GM19035 (cell line): ENCODE measurements around the gene ZMAT3.

Experiments
- ATAC-seq: cut with Tn5 transposase; IDR thresholded peaks from one replicate; pipeline ENCODE4 v1.9.1; 2021; ENCODE audit not compliant: unreplicated experiment

Gene ZMAT3

DNA sequence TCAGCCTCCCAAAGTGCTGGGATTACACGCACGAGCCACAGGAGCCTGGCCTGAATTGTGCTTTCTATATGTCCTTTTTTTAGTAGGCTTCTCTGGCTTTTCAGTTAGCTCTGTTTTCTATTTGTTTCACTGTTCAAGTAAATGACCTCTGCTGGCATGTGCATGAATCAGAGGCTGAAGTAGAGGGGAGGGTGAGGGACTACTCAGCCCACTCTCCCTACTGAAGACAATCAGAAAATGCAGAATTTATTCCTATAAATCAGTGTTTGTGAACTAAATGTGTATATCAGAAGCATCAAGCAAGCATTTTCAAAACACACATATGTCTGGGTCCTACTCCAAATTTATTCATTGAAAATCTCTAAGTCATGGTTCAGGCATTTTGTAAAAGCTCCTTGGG, 45.0 kb downstream of the ZMAT3 start:
- no peak for ATAC-seq

DNA sequence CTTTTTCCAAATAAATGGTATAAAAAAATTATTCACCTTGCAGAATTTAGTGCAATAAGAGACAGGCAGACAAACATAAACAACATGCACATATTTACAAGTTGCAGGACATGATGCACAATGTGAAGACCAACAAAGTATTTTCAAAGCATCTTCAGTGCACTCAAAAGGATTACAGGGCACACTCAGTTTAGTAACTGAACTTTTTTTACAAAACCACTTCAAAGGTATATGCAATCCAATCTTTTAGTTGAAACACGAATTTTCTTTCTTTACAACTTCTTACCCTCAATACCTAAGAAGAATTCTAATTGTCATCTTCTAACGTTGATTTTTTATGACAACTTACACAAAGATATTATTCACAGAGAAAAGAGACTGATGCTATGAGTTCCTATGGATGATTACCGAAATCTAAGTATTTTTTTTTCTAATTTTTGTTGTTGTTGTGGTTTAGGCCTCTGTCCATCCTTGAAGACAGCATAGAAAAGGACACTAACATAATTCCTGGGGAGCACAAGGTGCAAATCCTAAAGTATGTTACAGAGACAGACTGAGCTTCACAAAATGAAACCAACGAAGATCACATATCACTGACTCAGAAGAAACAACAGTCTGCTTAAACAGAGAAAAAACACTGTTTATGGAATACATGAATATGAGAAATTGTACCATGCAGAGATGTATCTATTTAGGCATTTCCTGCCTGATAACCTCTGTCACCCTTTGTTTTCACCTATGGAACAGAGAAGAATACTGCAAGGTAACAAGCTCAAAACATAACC, 50.3 kb downstream of the ZMAT3 start:
- no peak for ATAC-seq

DNA sequence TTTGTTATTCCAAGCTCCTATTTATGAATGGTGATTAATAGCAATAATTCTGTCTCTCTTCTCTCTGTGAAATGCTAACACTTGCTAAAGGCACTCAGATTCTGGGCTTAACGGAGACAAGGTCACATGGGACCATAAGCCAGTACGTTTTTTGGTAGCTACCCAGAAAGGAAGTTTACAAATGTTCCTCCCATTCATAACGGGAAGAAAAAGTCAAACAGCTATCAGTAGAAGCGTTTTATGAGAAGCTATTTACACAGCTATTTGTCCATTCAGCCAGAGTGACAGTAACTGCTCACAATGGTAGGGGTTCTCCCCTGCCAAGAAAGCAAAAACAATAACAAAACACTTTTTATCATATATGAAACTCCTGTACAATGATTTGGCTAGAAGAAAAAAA, 51.5 kb downstream of the ZMAT3 start:
- no peak for ATAC-seq

DNA sequence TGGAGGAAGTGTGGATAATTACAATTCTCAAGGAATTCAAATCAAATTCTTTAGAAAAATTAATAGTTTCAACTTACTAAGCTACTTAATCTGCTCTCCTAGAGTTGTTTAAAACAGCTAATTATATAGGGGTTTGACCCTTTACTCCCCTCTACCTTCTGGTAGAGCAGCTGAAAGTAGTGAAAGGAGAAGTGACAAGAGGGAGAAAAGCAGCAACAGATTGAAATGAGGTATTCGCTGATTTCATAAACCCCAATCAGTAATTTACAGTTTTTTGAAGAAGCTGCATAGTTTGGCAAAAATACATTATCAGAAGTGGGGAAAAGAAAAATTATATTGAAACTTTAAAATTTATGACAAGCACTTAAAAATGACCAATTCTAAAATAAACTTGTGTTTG, 52.8 kb downstream of the ZMAT3 start:
- ATAC-seq = no peak

DNA sequence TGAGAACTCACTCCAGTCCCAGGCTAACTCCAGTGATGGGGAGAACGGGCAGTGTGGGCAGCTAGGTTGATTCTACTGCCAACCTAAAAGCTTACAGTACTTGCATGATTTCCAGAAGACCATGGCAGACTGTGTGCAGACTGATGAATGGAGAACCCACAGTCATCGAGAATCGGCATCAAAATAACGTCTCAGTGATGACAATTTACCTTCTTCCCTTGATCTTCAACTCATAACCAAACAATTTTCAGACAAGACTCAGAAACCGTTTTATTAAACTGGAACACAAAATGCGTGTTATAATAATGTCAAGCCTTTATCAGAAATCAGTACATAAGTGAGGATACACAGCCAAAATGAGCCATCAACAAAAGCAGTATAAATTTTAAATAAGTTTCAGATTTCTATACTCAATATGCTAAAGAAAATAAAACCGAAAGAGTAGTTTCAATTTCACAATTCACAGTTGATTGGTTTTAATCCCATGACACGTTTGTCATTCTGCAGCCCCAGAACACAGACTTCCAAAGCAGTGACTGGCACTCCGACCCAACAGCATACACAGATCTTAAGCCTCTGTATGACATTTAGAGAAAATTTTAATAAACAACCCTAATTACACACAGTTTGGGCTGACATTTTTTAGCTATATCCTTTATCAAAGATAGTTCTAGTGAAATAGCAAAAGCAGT, 54.5 kb downstream of the ZMAT3 start:
- peak; percentile 74 for ATAC-seq

DNA sequence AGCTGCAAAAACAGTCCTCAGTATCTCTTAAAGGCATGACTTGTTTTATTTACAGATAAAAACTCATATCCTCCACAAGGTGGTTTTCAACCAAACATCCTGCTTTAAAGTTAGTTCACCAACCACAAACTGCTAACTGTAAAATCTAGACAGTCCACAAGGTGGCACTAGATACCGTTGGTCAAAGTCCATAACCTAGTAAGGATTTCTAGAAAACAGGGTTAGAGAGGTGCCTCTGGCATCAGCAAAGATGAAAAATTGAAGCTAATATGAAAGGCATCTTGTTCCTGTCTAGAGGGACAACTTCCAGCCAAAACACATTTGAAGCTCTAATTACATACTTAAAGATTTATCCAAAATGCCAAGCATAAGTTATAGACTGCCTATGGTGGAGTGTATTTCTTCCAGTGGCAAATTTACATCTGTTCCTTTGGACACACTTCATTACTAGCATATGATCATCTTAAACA, 56.0 kb downstream of the ZMAT3 start:
- ATAC-seq = peak; percentile 61

DNA sequence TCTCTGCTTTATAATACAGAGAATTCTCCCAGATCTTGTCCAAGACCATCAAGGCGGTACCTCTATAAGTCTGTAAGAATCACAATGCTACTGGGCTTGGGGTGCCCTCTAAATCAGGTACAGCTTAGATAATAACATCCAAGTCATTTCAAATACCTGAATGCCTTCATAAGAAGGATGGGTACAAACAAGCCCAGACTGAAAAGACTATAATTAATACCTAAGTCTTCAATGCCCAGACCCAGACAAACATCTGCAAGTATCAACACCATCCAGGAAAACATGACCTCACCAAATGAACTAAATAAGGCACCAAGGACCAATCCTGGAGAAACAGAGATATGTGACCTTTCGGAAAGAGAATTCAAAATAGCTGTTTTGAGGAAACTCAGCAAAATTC, 65.9 kb downstream of the ZMAT3 start:
- ATAC-seq = no peak

DNA sequence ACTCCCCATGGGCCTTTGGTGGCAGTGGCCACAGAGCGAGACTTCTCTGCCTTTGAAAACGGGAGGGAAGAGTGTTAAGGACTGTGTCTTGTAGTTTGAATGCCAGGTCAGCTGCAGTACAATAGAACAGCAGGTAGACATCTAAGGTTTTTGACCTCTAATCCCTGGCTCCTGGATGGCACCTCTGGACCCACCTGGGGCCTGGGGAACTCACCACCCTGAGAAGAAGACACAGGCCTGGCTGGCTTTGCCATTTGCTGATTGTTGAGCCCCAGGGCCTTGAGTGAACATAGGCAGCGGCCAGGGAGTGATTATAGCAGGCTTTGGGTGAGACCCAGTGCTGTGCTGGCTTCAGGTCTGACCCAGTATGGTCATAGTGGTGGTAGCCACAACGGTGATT, 66.4 kb downstream of the ZMAT3 start:
- ATAC-seq = no peak

DNA sequence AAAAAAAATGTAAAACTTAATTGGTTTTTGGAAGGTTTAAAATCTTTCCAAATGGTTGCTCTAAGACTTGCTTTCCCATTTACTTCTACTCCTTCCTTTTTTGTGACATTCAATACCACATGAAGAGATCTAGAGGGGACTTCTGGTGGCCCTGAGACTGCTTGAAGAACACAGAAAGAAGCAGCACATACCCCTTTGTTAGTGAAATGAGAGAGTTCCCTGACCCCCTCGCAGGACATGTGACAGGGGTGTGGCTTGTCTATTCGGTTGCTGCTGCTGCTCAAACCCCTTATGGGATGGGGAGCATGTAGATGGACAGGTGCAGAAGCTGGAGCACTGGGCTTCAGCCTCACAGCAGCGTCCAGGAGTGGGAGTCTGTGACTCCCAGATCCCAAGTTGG, 71.0 kb downstream of the ZMAT3 start:
- ATAC-seq = no peak

DNA sequence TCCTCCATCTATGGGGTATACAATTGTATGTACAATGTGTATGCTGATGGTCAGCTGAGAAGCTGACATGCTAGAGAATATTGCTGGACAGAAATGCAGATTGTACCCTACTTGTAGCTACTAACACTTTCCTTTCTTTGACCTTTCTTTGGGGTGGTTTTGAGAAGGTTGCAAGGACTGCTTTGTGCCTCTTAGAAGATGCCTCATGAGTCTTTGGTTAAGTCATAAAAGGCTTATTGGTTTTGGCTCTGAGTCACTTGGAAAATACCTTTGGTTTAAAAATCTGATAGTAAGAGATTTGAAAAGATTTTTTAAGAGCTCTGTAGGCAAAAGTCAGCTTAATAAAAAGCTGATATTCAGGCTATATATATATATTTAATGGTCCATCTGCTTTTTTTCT, 71.5 kb downstream of the ZMAT3 start:
- peak; percentile 80 for ATAC-seq

DNA sequence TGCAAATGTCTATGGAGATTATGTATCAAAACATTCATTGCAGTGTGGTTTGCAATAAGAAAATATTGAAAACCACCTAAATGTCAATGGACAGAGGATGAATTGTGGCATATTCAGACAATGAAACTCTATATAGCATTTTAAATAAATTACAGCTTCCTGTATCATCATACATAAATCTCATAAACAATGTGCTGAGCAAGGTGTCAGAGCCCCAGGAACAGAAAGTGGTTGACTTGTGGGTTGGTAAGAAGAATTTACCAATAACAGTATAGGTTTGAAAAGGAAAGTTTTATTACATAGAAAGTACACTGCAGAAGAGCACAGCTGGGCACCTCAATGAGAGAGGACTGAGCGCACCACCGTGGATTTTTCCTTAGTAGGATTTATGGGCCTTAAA, 75.2 kb downstream of the ZMAT3 start:
- no peak for ATAC-seq

DNA sequence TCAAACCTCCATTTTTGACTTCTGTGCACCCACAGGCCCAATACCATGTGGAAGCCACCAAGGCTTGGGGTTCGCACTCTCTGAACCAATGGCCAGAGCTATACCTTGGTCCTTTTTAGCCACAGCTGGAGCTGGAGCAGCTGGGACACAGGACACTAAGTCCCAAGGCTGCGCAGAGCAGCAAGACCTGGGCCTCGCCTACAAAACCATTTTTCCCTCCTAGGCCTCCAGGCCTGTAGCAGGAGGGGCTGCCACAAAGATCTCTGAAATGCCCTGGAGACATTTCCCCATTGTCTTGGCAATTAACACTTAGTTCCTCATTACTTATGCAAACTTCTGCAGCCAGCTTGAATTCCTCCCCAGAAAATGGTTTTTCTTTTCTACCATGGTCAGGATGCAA, 81.3 kb downstream of the ZMAT3 start:
- ATAC-seq = no peak

DNA sequence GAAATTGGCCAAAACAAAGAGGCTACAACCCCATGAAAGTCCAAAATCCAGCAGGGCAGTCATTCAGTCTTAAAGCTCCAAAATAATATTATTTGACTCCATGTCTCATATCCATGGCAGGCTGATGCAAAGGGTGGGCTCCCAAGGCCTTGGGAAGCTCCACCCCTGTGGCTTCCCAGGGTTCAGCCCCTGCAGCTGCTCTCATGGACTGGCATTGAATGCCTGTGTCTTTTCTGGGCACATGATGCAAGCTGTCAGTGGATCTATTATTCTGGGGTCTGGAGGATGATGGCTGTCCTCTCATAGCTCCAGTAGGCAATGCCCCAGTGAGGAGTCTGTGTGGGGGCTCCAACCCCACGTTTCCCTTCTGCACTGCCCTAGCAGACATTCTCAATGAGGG, 81.8 kb downstream of the ZMAT3 start:
- no peak for ATAC-seq

DNA sequence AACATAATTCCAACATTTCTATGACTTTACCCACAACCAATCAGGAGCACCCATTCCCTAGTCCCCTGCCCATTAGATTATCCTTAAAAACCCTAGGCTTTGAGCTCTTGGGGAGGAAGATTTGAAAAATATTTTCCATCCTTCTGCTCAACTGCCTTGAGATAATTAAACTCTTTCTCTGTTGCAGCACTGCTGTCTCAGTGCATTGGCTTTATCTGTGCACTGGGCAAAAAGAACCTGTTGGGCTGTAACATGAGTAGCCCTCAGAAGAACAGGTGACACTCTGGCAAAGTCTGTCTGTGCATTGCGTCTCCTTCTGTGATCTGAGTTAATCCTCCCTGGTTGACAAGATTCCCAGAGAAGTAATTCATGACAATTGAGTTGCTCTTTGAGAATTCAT, 83.9 kb downstream of the ZMAT3 start:
- ATAC-seq = no peak

DNA sequence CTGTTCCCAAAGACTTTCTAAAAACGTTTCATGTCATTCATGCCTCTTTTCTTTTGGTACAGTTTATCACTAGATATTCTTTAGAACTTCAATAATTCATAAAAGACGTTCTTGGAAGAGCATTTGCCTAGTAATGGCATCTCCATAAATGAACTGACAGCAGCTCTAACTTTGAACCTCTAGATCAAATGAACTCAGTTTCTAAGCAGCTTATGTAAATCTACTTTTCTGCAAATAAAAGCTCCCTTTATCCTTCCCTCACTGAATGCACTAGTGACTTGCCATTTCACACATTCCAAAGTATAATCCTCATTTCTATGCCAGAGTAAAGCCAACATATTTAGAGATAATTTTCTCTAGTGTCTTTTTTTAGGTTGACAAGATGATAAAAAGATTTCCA, 85.2 kb downstream of the ZMAT3 start:
- ATAC-seq = no peak

DNA sequence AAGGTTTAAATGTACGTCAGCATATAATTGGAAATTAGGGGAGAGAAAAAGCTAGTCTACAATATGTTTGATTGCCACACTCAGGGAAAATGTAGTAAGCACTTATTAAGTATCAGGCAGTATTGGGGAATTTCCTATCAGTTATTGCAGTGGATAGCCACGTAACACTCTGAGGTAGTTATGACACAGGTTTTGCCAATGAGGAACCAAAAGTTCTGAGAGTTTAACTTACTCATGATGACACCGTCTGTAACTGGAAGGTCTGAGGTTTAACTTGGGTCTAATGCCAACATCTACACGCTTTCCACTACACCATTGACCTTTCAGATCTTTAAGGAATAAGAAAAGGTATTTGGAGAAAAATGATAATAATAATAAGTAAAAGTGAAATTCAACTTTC, 89.5 kb downstream of the ZMAT3 start:
- ATAC-seq = peak; percentile 84

DNA sequence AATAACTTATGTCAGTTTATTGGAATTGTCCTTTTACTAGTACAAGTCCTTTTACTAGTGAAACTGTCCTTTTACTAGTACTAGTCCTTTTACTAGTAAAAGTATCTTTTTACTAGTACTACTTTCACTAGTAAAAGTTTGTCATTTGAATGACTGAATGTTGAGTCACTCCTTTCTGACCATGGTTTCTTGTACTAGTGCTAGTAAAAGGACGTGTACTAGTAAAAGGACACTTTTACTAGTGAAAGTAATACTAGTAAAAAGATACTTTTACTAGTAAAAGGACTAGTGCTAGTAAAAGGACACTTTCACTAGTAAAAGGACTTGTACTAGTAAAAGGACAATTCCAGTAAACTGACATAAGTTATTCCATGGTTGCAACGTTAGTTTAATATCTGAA, 96.3 kb downstream of the ZMAT3 start:
- ATAC-seq = no peak

DNA sequence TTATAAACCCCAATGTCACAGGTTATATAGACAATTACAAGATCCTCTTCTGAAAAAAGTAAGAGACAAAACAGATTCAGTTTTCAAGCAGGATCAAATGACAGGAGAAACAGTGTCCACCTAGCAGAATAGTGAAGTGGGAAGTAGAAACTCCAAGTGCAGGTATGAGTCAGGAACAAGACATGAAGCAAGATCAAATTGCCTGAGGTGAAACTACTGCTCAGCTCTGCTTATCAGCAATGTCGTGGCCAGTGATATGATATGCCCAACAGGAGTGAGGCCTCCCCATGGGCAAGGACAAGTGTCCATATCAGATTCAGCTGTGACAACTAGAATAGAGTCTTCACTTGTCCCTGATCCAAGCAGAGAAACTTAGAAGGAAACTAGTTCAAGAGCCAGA, 100.0 kb downstream of the ZMAT3 start:
- ATAC-seq = no peak

DNA sequence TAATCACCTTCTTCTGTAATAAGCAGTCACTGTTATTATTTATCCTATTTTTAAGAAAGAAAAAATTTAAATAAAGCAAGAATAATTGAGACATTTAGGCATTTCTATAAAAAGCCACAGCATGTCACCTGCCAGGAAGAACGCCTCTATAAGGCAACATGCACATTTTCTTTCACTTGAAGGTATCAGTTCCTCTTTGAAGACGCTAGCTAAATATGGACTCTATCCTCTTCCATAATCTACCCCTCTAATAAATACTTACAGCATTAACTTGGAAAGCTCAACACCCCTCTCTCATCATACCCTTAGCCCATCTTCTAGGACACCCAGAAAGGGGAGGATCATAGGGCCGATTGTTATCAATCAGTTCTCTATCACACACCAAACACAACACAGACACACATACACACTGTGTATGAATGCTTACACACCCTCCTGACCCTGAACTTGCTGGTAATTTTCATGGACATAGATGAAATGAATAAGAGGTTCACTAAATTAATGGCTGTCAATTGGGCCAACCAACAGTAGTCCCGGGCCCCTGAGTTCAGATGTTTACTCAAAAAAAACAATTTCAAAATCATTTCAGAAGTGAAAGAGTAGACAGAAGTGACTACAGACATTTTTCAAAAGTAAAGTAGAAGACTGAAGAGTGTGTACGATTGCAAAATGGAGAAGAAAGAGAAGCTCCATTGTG, 102.5 kb downstream of the ZMAT3 start:
- peak; percentile 85 for ATAC-seq
